GM13977 (cell line): ENCODE measurements around the gene DNAJC21.
"Not testable (repeated sequence)": the region's sequence is repeated elsewhere in the genome, so short reads cannot be mapped to it uniquely, and the experiment has no call there.

Experiments used
- DNase-seq: peaks from one replicate; pipeline ENCODE4 v3.0.0; 2012; ENCODE audit warnings: low spot score
- CTCF ChIP-seq: IDR thresholded peaks from 2 replicates; pipeline ENCODE4 v1.5.1; 2012; ENCODE audit warnings: mild to moderate bottlenecking, control low read depth; ENCODE audit not compliant: insufficient read depth; ENCODE audit errors: extremely low read depth, missing control alignments
- in situ Hi-C: fragments of 300-500 bp; cut with MboI; formaldehyde crosslinking; loops from one replicate; pipeline ENCODE4 v1.12.0; 2022; ENCODE audit warnings: low sequenced_read_pairs, low pct_unique_long_range_greater_than_20kb, mixed read lengths, inconsistent platforms; ENCODE audit not compliant: unreplicated experiment

DNAJC21 gene

GRCh38 chr5:34919077-34919476 is 10.3 kb upstream of the DNAJC21 start:
- in situ Hi-C loops = no loop called here
- DNase-seq = no peak
- TF ChIP-seq CTCF = no peak

- DNase-seq, in situ Hi-C loops: not testable (repeated sequence)
Observed at GRCh38 chr5:34923256-34923655, 6.1 kb upstream of the DNAJC21 start.

GRCh38 chr5:34923694-34924461 is 5.5 kb upstream of the DNAJC21 start:
- in situ Hi-C loops = no loop called here
- DNase-seq = peak; percentile 20
- TF ChIP-seq CTCF = no peak

GRCh38 chr5:34924462-34924765 is 4.9 kb upstream of the DNAJC21 start:
- no peak for DNase-seq
- TF ChIP-seq CTCF = no peak
- in situ Hi-C loops = no loop called here

GRCh38 chr5:34926318-34926888 is 3.0 kb upstream of the DNAJC21 start:
- no peak for TF ChIP-seq CTCF
- in situ Hi-C loops = no loop called here
- no peak for DNase-seq

GRCh38 chr5:34927785-34928184 is 1.6 kb upstream of the DNAJC21 start:
- DNase-seq = no peak
- in situ Hi-C loops = no loop called here
- no peak for TF ChIP-seq CTCF

GRCh38 chr5:34928267-34928666 is 1.1 kb upstream of the DNAJC21 start:
- in situ Hi-C loops = no loop called here
- no peak for TF ChIP-seq CTCF
- DNase-seq = no peak
